K562 (cell line): ENCODE measurements around the gene KCNH2. TPM values are rescaled to one million over a fixed set of nuclear protein-coding genes. Genes with fewer than 3 reads are reported as not detected.

Experiments used
- CBX3 ChIP-seq, 2 experiments: IDR thresholded peaks; 1 replicate in 1 of 2; 2 replicates in 1 of 2; pipeline ENCODE4 v1.6.1; 2012; ENCODE audit warnings: inconsistent platforms in 2 of 2, low read length in 2 of 2, borderline replicate concordance in 1 of 2, control low read depth in 1 of 2
- CHD7 ChIP-seq: fragments of 200-600 bp; sonication (generic); IDR thresholded peaks from one replicate; pipeline ENCODE4 v1.6.1; 2012; ENCODE audit warnings: mild to moderate bottlenecking, low read depth, low read length, inconsistent platforms
- FOS ChIP-seq: IDR thresholded peaks from 3 replicates; pipeline ENCODE4 v1.6.1; 2011; ENCODE audit not compliant: insufficient read length; ENCODE audit errors: extremely low read depth
- FOXK2 ChIP-seq, 2 experiments: fragments of 450-650 bp; IDR thresholded peaks in 1 of 2; conservative IDR thresholded peaks in 1 of 2; 2 replicates each; pipeline ENCODE4 v1.6.1; 2016; ENCODE audit warnings: low read depth in 2 of 2, mild to moderate bottlenecking in 1 of 2
- FUS ChIP-seq: fragments of 200-400 bp; formaldehyde crosslinking; optimal IDR thresholded peaks from 2 replicates; pipeline ENCODE3; 2017; ENCODE audit warnings: low read depth, low read length
- GATA2 ChIP-seq: sonication (generic); formaldehyde crosslinking; IDR thresholded peaks from 2 replicates; pipeline ENCODE4 v1.4.0; 2020; ENCODE audit warnings: mild to moderate bottlenecking, missing genetic modification reagents
- GTF2A2 ChIP-seq: IDR thresholded peaks from 2 replicates; pipeline ENCODE4 v1.6.1; 2016; ENCODE audit warnings: mild to moderate bottlenecking, missing genetic modification characterization, missing compliant biosample characterization
- HEY1 ChIP-seq: fragments of 250-450 bp; sonication (Bioruptor Pico); IDR thresholded peaks from 2 replicates; pipeline ENCODE4 v1.5.0; 2020; ENCODE audit warnings: mild to moderate bottlenecking, moderate library complexity, borderline replicate concordance
- KDM4B ChIP-seq, 2 experiments: fragments of 450-650 bp in 1 of 2; sonication (generic) in 1 of 2; IDR thresholded peaks; 2 replicates each; pipeline ENCODE4 v1.6.1; 2016 to 2017; ENCODE audit warnings: borderline replicate concordance in 2 of 2, antibody characterized with exemption in 1 of 2, low read depth in 1 of 2, mild to moderate bottlenecking in 1 of 2
- KLF6 ChIP-seq: fragments of 250-450 bp; sonication (Bioruptor Pico); IDR thresholded peaks from 2 replicates; pipeline ENCODE4 v1.4.0; 2020; ENCODE audit warnings: mild to moderate bottlenecking, moderate library complexity, borderline replicate concordance
- MCM5 ChIP-seq: fragments of 450-650 bp; IDR thresholded peaks from 2 replicates; pipeline ENCODE4 v1.6.1; 2016; ENCODE audit warnings: low read depth
- MEF2A ChIP-seq: IDR thresholded peaks from 2 replicates; pipeline ENCODE4 v1.6.1; 2011; ENCODE audit warnings: low read depth, mild to moderate bottlenecking, low read length, moderate library complexity; ENCODE audit not compliant: control insufficient read depth
- MYNN ChIP-seq, 2 experiments: sonication (generic); formaldehyde crosslinking in 1 of 2; IDR thresholded peaks; 2 replicates each; pipeline versions ENCODE4 v1.5.0 to v1.6.1; 2016 to 2020; ENCODE audit warnings: antibody characterized with exemption in 1 of 2, missing genetic modification reagents in 1 of 2
- NCOR1 ChIP-seq: fragments of 450-650 bp; IDR thresholded peaks from 2 replicates; pipeline ENCODE4 v1.6.1; 2016; ENCODE audit warnings: mild to moderate bottlenecking, moderate library complexity
- POLR2A ChIP-seq: fragments of 450-650 bp; conservative IDR thresholded peaks from 2 replicates; pipeline ENCODE4 v1.6.1; 2016
- SMARCB1 ChIP-seq: IDR thresholded peaks from 2 replicates; pipeline ENCODE4 v1.6.1; 2011; ENCODE audit warnings: improper control_type of control experiment, low read depth; ENCODE audit not compliant: insufficient read length
- TCFL5 ChIP-seq: fragments of 250-450 bp; sonication (Bioruptor Pico); conservative IDR thresholded peaks from 2 replicates; pipeline ENCODE4 v1.6.1; 2021; ENCODE audit warnings: mild to moderate bottlenecking, moderate library complexity, matching md5 sums
- ZBED1 ChIP-seq: IDR thresholded peaks from 2 replicates; pipeline ENCODE4 v1.6.1; 2014
- ZNF239 ChIP-seq: fragments of 250-450 bp; sonication (Bioruptor Pico); IDR thresholded peaks from 2 replicates; pipeline ENCODE4 v1.4.0; 2020; ENCODE audit warnings: mild to moderate bottlenecking
- ZNF445 ChIP-seq: fragments of 250-450 bp; sonication (Bioruptor Pico); IDR thresholded peaks from 2 replicates; pipeline ENCODE4 v1.4.0; 2020; ENCODE audit warnings: low read depth, mild to moderate bottlenecking, moderate library complexity
- polyA plus RNA-seq, 8 experiments: library from polyadenylated mRNA; depleted of rRNA in 4 of 8; stranded (reverse) in 5 of 8; unstranded in 3 of 8; fragments of >200 nt; fragmentation: Nextera tagmentation in 2 of 8; fragmentation: Illumina TruSeq in 1 of 8; extraction: Ambion mirVana in 2 of 8; extraction: Trizol in 1 of 8; gene quantifications; 2 replicates each; pipeline versions ENCODE4 v1.2.1 to v1.2.3, GENCODE V29; 2011 to 2014; ENCODE audit warnings: inconsistent platforms in 1 of 8, missing spikeins in 1 of 8
- total RNA-seq, 7 experiments: library from RNA; depleted of rRNA in 6 of 7; stranded (reverse); fragments of >200 nt in 6 of 7; fragmentation: Illumina TruSeq in 2 of 7; extraction: Trizol in 2 of 7; gene quantifications; 2 replicates each; pipeline versions ENCODE4 v1.2.1 to v1.2.3, GENCODE V29; 2011 to 2021; ENCODE audit warnings: low replicate concordance in 1 of 7

Gene KCNH2
- total and polyA plus RNA-seq, 9 of the 15 experiments (the other 6 are each of a cell fraction or from before 2014, with no cell fraction given), result 18.1 to 368 (median 218) TPM

DNA sequence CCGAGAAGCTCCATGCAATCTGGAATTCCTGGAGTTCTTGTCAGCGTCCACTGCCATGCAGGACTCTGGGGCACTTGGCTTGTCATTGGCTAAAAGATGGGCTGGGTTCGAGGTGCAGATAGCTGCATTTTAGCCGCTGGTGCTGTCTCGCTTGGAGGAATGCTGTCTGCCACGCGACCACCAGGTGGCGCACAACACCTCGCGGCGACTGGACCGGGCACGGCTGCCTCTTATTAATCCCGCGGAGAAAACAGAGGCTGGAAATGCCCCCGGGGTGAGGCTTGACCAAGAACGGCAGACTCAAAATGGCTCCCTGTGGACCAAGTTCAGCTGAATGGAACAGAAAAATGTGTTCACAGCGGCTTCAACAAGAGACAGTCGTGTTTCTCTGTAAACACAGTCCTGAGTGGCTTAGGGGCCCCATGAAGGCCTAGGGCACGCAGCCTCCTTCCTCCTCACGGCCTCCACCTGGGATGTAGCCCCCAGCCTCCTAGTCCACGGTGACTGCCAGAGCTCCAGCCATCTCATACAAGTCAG is 79.6 kb downstream of the KCNH2 start (continued):
- TF ChIP-seq CHD7 (no peak), ZNF239 (peak; percentile 37; the same call in 1 of the 2 replicates), KDM4B (IDR thresholded peaks at IDR 0.05; ENCODE audit: borderline replicate concordance in 2 of 2, low read depth in 1 of 2) (no peak), MYNN (IDR thresholded peaks at IDR 0.05) (peak; percentile 86; the same call in 1 of the 2 replicates), MYNN (CRISPR knock-in tag; IDR thresholded peaks at IDR 0.05) (no peak), POLR2A (no peak), GATA2 (CRISPR knock-in tag) (no peak), ZBED1 (no peak), TCFL5 (CRISPR knock-in tag) (no peak), ZNF445 (CRISPR knock-in tag) (no peak), CBX3 (IDR thresholded peaks at IDR 0.05; ENCODE audit: borderline replicate concordance in 1 of 2, low read length in 2 of 2) (peak in 1 of 2 experiments; percentile 65; a peak in 1 of 3 replicates), GTF2A2 (tag) (no peak), SMARCB1 (no peak), FOS (no peak), HEY1 (no peak), NCOR1 (no peak), MEF2A (no peak), FOXK2 (conservative IDR thresholded peaks at IDR 0.05 in 1 of 2, IDR thresholded peaks at IDR 0.05 in 1 of 2; ENCODE audit: low read depth in 2 of 2) (no peak), FUS (no peak), MCM5 (no peak), KLF6 (CRISPR knock-in tag) (no peak)
